ENCODE data around the gene SHROOM4. TPM values are rescaled to one million over a fixed set of nuclear protein-coding genes. Genes with fewer than 3 reads are reported as not detected.

Gene SHROOM4
- total RNA-seq, 1 experiment from 2014 or later = 6.6 TPM

DNA sequence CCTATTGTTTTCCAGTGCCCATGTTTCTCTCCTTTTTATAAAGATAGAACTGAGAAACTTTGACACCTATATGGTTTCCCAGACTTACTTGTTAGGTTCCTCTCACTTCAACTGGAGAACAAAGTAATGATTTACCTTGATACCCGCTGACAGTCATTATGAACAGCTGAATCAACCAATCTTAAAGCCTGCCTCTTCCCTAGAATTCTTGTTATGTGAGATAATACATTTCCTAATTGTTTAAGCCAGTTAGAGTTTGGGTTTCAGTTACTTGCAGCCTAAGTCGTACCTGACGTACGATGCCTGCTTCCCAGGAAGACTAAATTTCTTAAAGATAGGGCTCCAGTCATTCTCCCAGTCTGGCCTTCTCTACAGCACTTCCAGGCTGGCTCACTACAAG is 97.3 kb downstream of the SHROOM4 start:
- Histone ChIP-seq H3K4me3 (no peak overlapping the region), H3K4me1 (replicated peaks) (peaks cover 36% of the 10 kb centered on the region), H3K27me3 (replicated peaks) (no peaks in the 10 kb centered on the region), H3K27ac (no peak overlapping the region), H3K9me3 (replicated peaks) (no peaks in the 10 kb centered on the region), H3K36me3 (no peaks in the 10 kb centered on the region)
- DNase-seq (ENCODE audit: low read depth in 1 of 2, low spot score in 2 of 2) = no peak

DNA sequence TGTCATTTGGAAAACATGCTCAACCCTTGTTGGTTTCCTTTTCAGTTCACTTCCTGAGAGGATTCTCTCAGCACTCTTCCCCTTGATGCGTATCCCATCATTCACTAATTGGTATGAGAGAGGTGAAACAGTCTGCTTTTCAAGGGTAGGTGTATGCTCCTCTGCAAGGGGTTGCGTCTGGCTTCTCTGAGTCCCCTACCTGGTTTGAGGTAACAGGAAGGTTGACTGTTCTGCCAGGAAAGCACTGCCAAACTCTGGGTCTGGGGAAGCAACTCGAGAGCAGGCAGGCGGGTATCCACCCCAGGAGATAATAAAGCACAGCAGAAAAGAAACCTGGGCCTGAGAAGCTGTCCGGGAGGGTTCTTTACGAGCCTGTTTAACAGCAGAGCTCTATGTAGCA is 101.2 kb downstream of the SHROOM4 start:
- Histone ChIP-seq H3K4me3 (no peak overlapping the region), H3K9me3 (replicated peaks) (no peaks in the 10 kb centered on the region), H3K36me3 (no peaks in the 10 kb centered on the region), H3K27ac (no peak overlapping the region), H3K27me3 (replicated peaks) (no peaks in the 10 kb centered on the region), H3K4me1 (replicated peaks) (peaks cover 34% of the 10 kb centered on the region)
- no peak for DNase-seq (ENCODE audit: low read depth in 1 of 2, low spot score in 2 of 2)

DNA sequence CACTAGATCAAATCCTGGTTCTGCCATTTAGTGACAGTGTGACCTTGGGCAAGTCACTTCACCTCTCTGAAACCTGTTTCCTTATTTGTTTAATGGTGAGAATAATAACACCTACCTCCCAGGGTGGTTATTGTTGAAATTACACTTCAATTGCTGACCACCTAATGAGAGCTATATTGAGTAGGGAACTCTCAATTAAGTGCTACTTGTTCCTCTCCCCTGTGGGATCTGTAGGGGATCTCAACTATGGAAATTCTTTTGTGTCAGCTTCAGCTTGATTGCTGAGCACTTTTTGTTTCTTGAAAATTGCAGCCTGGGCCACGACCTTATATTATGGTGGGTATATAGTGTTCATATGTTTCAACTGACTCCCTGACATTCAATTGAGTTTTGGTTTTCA is 102.1 kb downstream of the SHROOM4 start:
- H3K36me3 ChIP-seq = no peaks in the 10 kb centered on the region
- no peaks in the 10 kb centered on the region for H3K27me3 ChIP-seq (replicated peaks)
- no peak overlapping the region for H3K4me3 ChIP-seq
- no peaks in the 10 kb centered on the region for H3K9me3 ChIP-seq (replicated peaks)
- H3K27ac ChIP-seq = no peak overlapping the region
- DNase-seq (ENCODE audit: low read depth in 1 of 2, low spot score in 2 of 2) = no peak
- peaks cover 38% of the 10 kb centered on the region for H3K4me1 ChIP-seq (replicated peaks)

DNA sequence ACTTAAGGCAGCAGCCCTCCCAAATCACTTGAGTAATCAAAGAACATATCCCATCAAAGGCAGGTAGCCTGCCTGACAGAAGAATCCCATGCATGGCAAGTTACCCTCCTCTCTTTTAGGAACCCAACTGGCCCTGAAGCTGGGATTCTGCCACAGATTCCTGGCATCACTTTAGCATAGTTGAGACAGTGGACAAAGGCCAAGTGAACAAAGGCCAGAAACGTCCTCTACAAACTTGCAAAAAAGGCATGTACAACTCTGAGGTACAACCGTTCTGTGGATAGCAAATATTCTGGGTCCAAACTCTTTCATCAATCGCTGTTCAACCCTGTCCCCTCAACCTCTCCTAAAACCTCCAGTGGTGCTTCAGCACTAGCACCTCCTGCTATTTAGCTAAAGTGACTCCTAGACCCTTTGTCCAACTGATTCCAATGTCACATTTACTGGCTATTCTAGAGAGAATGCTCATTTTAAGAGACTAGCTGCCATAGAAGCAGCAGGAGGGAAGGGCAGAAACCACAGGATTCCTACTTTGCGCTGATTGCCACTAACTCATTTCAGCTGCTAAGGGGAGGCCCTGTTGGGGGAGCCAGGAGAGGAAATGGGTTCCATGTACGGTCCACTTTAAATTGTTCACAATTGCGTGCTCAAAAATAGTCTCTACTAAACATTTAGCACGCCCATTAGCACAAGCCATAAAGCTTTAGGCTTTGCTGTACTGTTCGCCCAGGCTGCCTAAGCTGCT is 105.9 kb downstream of the SHROOM4 start:
- Histone ChIP-seq H3K9me3 (replicated peaks) (no peaks in the 10 kb centered on the region), H3K36me3 (no peaks in the 10 kb centered on the region)
- DNase-seq (ENCODE audit: low read depth in 1 of 2, low spot score in 2 of 2) = no peak

DNA sequence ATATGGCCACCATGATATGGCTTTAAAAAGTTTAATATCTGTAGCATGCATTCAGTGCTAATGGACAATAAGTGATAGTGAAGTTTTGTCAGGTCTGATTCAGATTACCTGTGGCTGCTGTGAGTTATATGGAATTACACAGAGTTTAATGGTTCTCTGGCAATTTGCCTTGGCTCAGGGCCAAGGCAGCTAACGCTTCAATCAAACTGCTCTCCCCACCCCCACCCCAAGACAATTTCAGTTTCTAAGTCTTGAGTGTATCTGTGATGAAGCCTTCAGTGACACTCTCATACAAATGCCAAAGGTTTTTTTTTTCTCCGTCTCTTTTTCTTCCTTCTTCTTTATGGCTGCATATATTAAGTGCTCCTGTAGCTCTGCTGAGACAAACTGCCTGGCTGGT is 106.6 kb downstream of the SHROOM4 start:
- Histone ChIP-seq H3K36me3 (no peaks in the 10 kb centered on the region), H3K27me3 (replicated peaks) (no peaks in the 10 kb centered on the region), H3K4me3 (no peak overlapping the region), H3K4me1 (replicated peaks) (peaks cover 47% of the 10 kb centered on the region), H3K27ac (no peak overlapping the region), H3K9me3 (replicated peaks) (no peaks in the 10 kb centered on the region)
- no peak for DNase-seq (ENCODE audit: low read depth in 1 of 2, low spot score in 2 of 2)

More for the DNA sequence above, 105.9 kb downstream of the SHROOM4 start:
- Histone ChIP-seq H3K27ac (peak overlapping the region; percentile 35; the same call in 1 of the 2 replicates), H3K27me3 (replicated peaks) (no peaks in the 10 kb centered on the region), H3K4me3 (no peak overlapping the region), H3K4me1 (replicated peaks) (peaks cover 47% of the 10 kb centered on the region)

DNA sequence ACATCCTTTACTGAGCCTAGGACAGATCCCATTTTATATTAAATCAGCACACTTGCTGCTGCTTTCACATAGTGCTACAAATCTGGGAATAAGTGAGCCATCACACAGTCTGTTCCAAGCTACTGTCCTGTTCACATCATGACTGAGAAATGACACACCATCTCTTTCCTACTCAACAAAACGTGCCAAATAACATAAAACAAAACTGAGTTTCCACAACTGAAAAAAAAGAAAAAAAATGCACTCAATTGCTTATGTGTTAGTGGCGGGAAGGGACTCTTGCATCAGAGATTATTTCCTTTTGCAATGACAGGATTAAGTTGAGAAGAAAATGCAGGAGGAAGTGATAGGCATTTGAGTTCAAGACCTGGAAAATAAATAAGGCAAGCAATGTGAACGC is 109.0 kb downstream of the SHROOM4 start:
- peaks cover 59% of the 10 kb centered on the region for H3K4me1 ChIP-seq (replicated peaks)
- no peaks in the 10 kb centered on the region for H3K9me3 ChIP-seq (replicated peaks)
- H3K27ac ChIP-seq = peak overlapping the region; percentile 32

DNA sequence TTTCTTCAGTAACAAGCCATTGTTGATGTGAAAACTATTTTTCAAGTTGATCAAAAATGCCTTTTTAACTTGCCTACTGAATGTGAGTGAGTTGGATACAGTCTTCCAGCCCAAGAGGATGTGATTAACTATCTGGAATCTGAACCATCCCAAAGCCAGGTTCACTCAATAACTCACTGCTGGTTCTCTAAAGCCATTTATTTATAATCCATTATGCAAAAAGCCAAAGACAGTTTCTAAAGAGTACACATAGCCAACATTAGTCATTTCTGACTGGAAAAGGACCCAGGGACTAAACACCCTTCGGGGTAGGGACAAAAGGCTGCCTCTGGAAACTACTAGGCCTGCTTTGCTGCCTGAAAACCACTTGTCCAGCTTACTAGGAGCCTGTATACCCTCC is 109.6 kb downstream of the SHROOM4 start:
- Histone ChIP-seq H3K36me3 (no peaks in the 10 kb centered on the region), H3K27me3 (replicated peaks) (no peaks in the 10 kb centered on the region), H3K4me3 (no peak overlapping the region), H3K27ac (peak overlapping the region; percentile 32; the same call in 1 of the 2 replicates), H3K9me3 (replicated peaks) (no peaks in the 10 kb centered on the region), H3K4me1 (replicated peaks) (peaks cover 65% of the 10 kb centered on the region)
- no peak for DNase-seq (ENCODE audit: low read depth in 1 of 2, low spot score in 2 of 2)

More for the DNA sequence above, 109.0 kb downstream of the SHROOM4 start:
- no peaks in the 10 kb centered on the region for H3K36me3 ChIP-seq
- no peak overlapping the region for H3K4me3 ChIP-seq
- H3K27me3 ChIP-seq (replicated peaks) = no peaks in the 10 kb centered on the region
- DNase-seq (ENCODE audit: low read depth in 1 of 2, low spot score in 2 of 2) = no peak

DNA sequence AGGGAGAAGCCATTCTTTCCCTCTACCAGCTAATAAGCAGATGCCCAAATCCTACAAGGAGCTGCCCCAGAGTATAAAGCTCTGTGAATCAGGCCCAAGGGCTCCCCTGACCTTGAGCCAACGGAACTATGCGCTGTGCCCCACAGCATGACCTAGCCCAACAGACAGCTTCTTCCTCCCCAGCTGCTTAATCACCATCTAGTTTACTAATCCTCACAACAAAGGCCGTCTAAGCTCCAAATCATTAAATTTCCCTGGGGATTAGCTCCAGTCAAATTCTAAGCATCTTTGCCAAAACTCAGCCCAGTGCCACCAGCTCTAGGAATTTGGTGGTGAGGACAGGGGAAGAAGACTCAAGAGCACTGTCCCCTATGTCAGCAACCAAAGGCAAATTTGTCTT is 113.1 kb downstream of the SHROOM4 start:
- H3K27me3 ChIP-seq (replicated peaks) = no peaks in the 10 kb centered on the region
- H3K4me1 ChIP-seq (replicated peaks) = peaks cover 72% of the 10 kb centered on the region
- H3K4me3 ChIP-seq = no peak overlapping the region
- no peaks in the 10 kb centered on the region for H3K36me3 ChIP-seq
- no peaks in the 10 kb centered on the region for H3K9me3 ChIP-seq (replicated peaks)
- no peak overlapping the region for H3K27ac ChIP-seq
- DNase-seq (ENCODE audit: low read depth in 1 of 2, low spot score in 2 of 2) = no peak

DNA sequence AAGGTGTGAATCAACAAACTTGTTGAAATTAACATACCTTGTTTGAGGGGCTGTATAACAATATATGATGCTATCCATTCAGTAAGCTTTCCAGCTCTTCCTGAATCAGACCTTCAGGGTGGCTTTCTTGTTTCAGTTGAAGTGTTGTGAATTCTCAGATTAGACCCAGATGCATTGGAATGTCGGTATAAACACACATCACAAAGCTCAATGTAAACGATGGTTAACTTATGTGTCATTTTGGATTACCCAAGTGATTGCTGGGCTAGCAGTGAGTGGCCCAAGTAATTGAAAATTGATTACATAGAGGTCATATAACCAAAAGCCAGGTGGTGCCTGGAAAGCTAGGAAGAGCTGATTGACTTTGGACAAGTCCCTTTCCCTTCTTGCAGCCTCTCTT is 115.0 kb downstream of the SHROOM4 start:
- H3K27ac ChIP-seq = peak overlapping the region; percentile 92
- no peak overlapping the region for H3K4me3 ChIP-seq
- no peaks in the 10 kb centered on the region for H3K36me3 ChIP-seq
- H3K9me3 ChIP-seq (replicated peaks) = no peaks in the 10 kb centered on the region
- H3K4me1 ChIP-seq (replicated peaks) = peaks cover 52% of the 10 kb centered on the region
- H3K27me3 ChIP-seq (replicated peaks) = no peaks in the 10 kb centered on the region
- peak in 1 of 2 experiments; percentile 63 for DNase-seq (ENCODE audit: low read depth in 1 of 2, low spot score in 2 of 2)

DNA sequence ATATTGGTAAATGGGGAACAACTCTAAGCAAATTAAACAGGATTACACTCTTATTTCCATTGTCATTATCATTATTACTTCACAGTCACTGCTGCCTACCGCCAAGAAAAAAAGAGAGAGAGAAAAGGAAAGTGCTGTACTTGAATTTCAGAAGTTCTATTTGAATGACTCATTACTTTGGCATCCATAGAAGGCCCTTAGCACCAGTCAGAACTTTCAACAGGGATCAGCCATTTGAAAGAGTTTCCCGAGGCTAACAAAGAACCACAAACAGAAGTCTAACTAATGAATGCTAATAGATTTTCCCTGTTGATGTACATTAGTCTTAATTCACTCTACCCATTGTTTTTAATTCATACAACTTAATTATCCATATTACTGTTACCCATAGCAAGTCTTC is 116.3 kb downstream of the SHROOM4 start:
- 0 out of 2 replicates have a peak overlapping the region, but pooled peaks have one; percentile 12 for H3K4me3 ChIP-seq

DNA sequence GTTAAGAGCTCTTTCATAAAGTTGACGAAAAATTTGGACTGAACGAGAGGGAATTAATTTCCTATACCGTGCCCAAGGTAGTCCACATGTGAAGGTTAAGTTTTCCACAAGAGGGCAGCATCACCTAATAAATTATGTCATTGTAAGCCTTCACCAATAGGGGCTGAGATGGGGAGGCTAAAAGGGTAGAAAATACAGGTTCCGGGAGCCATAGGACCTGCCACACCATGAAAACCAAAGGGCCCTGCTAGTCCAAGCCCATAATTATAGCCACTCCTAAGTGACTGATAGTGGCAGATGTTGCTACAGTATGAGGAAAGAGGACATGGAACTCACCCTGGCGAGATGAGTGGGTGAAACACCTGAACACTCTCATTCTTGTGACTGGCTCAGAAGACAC is 122.2 kb downstream of the SHROOM4 start:
- H3K27ac ChIP-seq = no peak overlapping the region
- no peaks in the 10 kb centered on the region for H3K9me3 ChIP-seq (replicated peaks)
- no peaks in the 10 kb centered on the region for H3K36me3 ChIP-seq
- H3K4me1 ChIP-seq (replicated peaks) = peaks cover 4% of the 10 kb centered on the region
- H3K27me3 ChIP-seq (replicated peaks) = no peaks in the 10 kb centered on the region
- H3K4me3 ChIP-seq = no peak overlapping the region
- DNase-seq (ENCODE audit: low read depth in 1 of 2, low spot score in 2 of 2) = no peak

More for the DNA sequence above, 116.3 kb downstream of the SHROOM4 start:
- peak in 1 of 2 experiments; percentile 68 for DNase-seq (ENCODE audit: low read depth in 1 of 2, low spot score in 2 of 2)
- Histone ChIP-seq H3K27me3 (replicated peaks) (no peaks in the 10 kb centered on the region), H3K9me3 (replicated peaks) (no peaks in the 10 kb centered on the region), H3K27ac (peak overlapping the region; percentile 92), H3K36me3 (no peaks in the 10 kb centered on the region), H3K4me1 (replicated peaks) (peaks cover 49% of the 10 kb centered on the region)

DNA sequence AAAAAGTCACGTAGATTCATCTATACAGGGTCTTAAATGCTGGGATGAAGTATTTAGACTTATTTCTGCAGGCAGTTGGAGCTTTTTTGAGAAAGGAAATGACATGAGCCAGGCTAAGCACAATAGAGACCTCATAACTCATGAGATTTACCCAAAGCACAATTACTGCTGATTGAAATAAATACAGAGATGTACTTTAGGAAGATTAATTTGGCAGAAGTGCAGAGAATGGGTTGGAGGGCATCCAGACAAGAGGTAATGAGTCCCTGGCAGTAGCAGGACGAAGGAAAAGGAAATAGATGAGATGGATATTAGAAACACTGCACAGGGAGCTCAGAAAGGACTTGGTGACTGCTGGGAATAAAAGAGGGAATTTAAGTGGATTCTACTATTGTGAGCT is 129.1 kb downstream of the SHROOM4 start:
- Histone ChIP-seq H3K27me3 (replicated peaks) (no peaks in the 10 kb centered on the region), H3K9me3 (replicated peaks) (no peaks in the 10 kb centered on the region), H3K4me3 (no peak overlapping the region), H3K36me3 (no peaks in the 10 kb centered on the region), H3K4me1 (replicated peaks) (no peaks in the 10 kb centered on the region), H3K27ac (no peak overlapping the region)
- DNase-seq (ENCODE audit: low read depth in 1 of 2, low spot score in 2 of 2) = no peak

DNA sequence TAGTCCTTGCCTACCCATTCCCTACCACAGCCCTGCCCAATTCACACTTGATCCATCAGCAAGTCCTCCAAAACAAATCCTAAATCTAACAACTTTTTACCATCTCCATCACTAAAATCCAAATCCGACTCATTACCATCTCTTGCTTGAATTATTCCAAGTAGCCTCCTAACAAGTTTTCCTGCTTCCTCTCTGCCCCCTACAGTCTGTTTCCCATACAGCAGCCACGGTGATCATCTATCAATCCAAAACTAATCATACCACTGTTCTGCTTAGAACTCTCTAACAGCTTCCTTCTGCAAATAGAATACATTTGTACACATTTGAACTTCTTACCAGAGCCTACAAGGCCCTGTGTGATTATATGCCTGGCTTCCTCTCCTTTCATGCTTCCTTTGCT is 133.0 kb downstream of the SHROOM4 start:
- no peaks in the 10 kb centered on the region for H3K4me1 ChIP-seq (replicated peaks)
- H3K27ac ChIP-seq = no peak overlapping the region
- H3K4me3 ChIP-seq = no peak overlapping the region
- no peaks in the 10 kb centered on the region for H3K27me3 ChIP-seq (replicated peaks)
- no peaks in the 10 kb centered on the region for H3K9me3 ChIP-seq (replicated peaks)
- no peak for DNase-seq (ENCODE audit: low read depth in 1 of 2, low spot score in 2 of 2)
- H3K36me3 ChIP-seq = no peaks in the 10 kb centered on the region

DNA sequence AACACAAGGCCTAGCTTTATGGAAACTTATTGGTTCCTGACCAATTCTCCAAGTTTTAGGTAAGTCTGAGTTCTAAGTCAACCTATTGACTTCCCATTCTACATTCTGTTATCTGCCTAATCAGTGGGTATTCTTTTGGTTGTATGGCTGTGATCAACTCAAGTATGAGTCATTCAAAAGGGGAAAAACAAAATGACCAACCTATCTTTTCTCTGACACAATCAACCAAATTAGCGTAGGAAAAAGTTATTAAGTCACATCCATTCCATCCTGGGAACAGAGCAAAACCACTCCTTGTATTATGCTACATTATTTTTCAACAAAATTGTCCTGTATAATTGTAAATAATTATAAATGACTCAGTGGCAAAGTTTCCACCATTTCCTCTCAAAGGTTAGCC is 136.2 kb downstream of the SHROOM4 start:
- no peaks in the 10 kb centered on the region for H3K9me3 ChIP-seq (replicated peaks)
- no peak overlapping the region for H3K4me3 ChIP-seq
- H3K27me3 ChIP-seq (replicated peaks) = no peaks in the 10 kb centered on the region
- H3K36me3 ChIP-seq = no peaks in the 10 kb centered on the region
- no peak for DNase-seq (ENCODE audit: low read depth in 1 of 2, low spot score in 2 of 2)
- H3K4me1 ChIP-seq (replicated peaks) = no peaks in the 10 kb centered on the region
- H3K27ac ChIP-seq = no peak overlapping the region

DNA sequence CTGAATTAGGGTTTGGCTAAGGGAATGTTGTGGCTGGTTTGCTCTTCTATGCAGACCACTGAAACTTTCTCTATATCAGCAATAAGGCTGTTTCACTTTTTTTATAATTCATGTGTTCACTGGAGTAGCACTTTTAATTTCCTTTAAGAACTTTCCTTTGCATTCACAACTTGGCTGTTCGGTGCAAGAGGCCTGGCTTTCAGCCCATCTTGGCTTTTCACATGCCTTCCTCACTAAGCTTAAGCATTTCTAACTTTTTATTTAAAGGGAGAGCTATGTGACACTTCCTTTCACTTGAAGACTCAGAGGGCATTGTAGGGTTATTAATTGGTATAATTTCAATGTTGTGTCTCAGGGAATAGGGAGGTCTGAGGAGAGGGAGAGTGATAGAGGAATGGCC is 142.3 kb downstream of the SHROOM4 start:
- Histone ChIP-seq H3K27ac (no peak overlapping the region), H3K27me3 (replicated peaks) (no peaks in the 10 kb centered on the region), H3K4me3 (no peak overlapping the region), H3K36me3 (no peaks in the 10 kb centered on the region), H3K4me1 (replicated peaks) (no peaks in the 10 kb centered on the region), H3K9me3 (replicated peaks) (no peaks in the 10 kb centered on the region)
- no peak for DNase-seq (ENCODE audit: low read depth in 1 of 2, low spot score in 2 of 2)

Measured in SJSA1 (cell line).